ENCODE measurements around the gene WNT5B.

GRCh38 chr12:1651946-1652345, 22.9 kb downstream of the WNT5B start:
- TF ChIP-seq CTCF (IDR thresholded peaks at IDR 0.05; ENCODE audit: insufficient read depth, low read length, poor library complexity, severe bottlenecking), result no peak
- TF ChIP-seq EZH2phosphoT487 (conservative IDR thresholded peaks at IDR 0.05; ENCODE audit: low read length), result no peak
